KMS-11 (cell line): ENCODE measurements around the gene FAM13B.

ENCODE experiments used
- H2AFZ ChIP-seq: fragments of 200-600 bp; sonication (generic); 2 replicates; pipeline ENCODE4 v1.6.1; 2016; ENCODE audit warnings: antibody characterized with exemption, mixed run types, low read depth
- H3K27ac ChIP-seq: fragments of 200-600 bp; sonication (generic); 2 replicates; pipeline ENCODE4 v1.6.1; 2016; ENCODE audit warnings: mild to moderate bottlenecking, mixed run types
- H3K27me3 ChIP-seq: fragments of 200-600 bp; sonication (generic); 2 replicates; pipeline ENCODE4 v1.6.1; 2017; ENCODE audit warnings: mild to moderate bottlenecking, low read depth, mixed run types, moderate library complexity; ENCODE audit not compliant: insufficient read depth
- H3K36me3 ChIP-seq: fragments of 200-600 bp; sonication (generic); 2 replicates; pipeline ENCODE4 v1.6.1; 2017; ENCODE audit warnings: mild to moderate bottlenecking, mixed run types; ENCODE audit not compliant: insufficient read depth
- H3K4me1 ChIP-seq: fragments of 200-600 bp; sonication (generic); 2 replicates; pipeline ENCODE4 v1.6.1; 2016; ENCODE audit warnings: mild to moderate bottlenecking, low read depth, mixed run types; ENCODE audit not compliant: poor library complexity, severe bottlenecking
- H3K4me2 ChIP-seq: fragments of 200-600 bp; sonication (generic); 2 replicates; pipeline ENCODE4 v1.7.0; 2016; ENCODE audit warnings: mild to moderate bottlenecking, mixed run types
- H3K4me3 ChIP-seq: fragments of 200-600 bp; sonication (generic); IDR thresholded peaks from 2 replicates; pipeline ENCODE4 v1.6.1; 2017; ENCODE audit warnings: low read depth, low read length, mixed read lengths; ENCODE audit not compliant: insufficient read depth
- H3K79me2 ChIP-seq: fragments of 200-600 bp; sonication (generic); 2 replicates; pipeline ENCODE4 v1.6.1; 2016; ENCODE audit warnings: low read depth, mixed run types; ENCODE audit not compliant: insufficient read depth
- H3K9ac ChIP-seq: fragments of 200-600 bp; sonication (generic); 2 replicates; pipeline ENCODE4 v1.6.1; 2016; ENCODE audit warnings: mild to moderate bottlenecking, mixed run types
- H4K20me1 ChIP-seq: fragments of 200-600 bp; sonication (generic); 2 replicates; pipeline ENCODE4 v1.6.1; 2016; ENCODE audit warnings: mild to moderate bottlenecking, mixed run types; ENCODE audit not compliant: insufficient read depth
- TF ChIP-seq, protein P1 (sequence below): fragments of 200-600 bp; sonication (generic); conservative IDR thresholded peaks from 2 replicates; pipeline ENCODE4 v1.6.1; 2017; ENCODE audit warnings: low read depth, mild to moderate bottlenecking, antibody characterized with exemption, low read length, moderate library complexity, mixed read lengths

FAM13B gene

DNA sequence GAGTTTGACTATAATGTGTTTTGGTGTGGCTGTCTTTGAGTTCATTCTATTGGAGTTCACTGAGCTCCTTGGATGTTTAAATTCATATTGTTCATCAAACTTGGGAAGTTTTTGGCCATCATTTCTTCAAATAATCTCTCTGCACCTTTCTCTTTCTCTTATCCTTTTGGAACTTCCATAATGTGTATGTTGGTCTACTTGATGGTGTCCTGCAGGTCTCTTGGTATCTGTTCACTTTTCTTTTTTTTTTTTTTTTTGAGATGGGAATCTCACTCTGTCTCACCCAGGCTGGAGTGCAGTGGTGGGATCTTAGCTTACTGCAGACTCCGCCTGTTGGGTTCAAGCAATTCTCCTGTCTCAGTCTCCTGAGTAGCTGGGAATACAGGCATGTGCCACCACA is 116.0 kb downstream of the FAM13B start:
- Histone ChIP-seq H3K27me3 (no peaks in the 10 kb centered on the region), H3K4me1 (no peaks in the 10 kb centered on the region)
- TF ChIP-seq, protein P1, sequence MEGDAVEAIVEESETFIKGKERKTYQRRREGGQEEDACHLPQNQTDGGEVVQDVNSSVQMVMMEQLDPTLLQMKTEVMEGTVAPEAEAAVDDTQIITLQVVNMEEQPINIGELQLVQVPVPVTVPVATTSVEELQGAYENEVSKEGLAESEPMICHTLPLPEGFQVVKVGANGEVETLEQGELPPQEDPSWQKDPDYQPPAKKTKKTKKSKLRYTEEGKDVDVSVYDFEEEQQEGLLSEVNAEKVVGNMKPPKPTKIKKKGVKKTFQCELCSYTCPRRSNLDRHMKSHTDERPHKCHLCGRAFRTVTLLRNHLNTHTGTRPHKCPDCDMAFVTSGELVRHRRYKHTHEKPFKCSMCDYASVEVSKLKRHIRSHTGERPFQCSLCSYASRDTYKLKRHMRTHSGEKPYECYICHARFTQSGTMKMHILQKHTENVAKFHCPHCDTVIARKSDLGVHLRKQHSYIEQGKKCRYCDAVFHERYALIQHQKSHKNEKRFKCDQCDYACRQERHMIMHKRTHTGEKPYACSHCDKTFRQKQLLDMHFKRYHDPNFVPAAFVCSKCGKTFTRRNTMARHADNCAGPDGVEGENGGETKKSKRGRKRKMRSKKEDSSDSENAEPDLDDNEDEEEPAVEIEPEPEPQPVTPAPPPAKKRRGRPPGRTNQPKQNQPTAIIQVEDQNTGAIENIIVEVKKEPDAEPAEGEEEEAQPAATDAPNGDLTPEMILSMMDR = no peak

GRCh38 chr5:137914758-137915157 is 118.1 kb downstream of the FAM13B start:
- Histone ChIP-seq H3K9ac (no peak overlapping the region), H4K20me1 (no peaks in the 10 kb centered on the region), H3K4me2 (no peak overlapping the region), H2AFZ (no peak overlapping the region), H3K27ac (no peak overlapping the region), H3K27me3 (no peaks in the 10 kb centered on the region), H3K79me2 (no peaks in the 10 kb centered on the region), H3K36me3 (no peaks in the 10 kb centered on the region), H3K4me1 (no peaks in the 10 kb centered on the region), H3K4me3 (no peak overlapping the region)
- TF ChIP-seq, protein P1 = no peak

More for the DNA sequence above, 116.0 kb downstream of the FAM13B start:
- Histone ChIP-seq H3K4me3 (no peak overlapping the region), H3K27ac (no peak overlapping the region), H3K4me2 (no peak overlapping the region), H3K9ac (no peak overlapping the region), H4K20me1 (no peaks in the 10 kb centered on the region), H3K36me3 (no peaks in the 10 kb centered on the region), H3K79me2 (no peaks in the 10 kb centered on the region), H2AFZ (no peak overlapping the region)

GRCh38 chr5:137902408-137903133 is 130.3 kb downstream of the FAM13B start:
- Histone ChIP-seq H3K27me3 (no peaks in the 10 kb centered on the region), H3K9ac (no peak overlapping the region), H3K4me3 (no peak overlapping the region), H3K4me1 (no peaks in the 10 kb centered on the region), H2AFZ (no peak overlapping the region), H3K4me2 (no peak overlapping the region), H3K79me2 (no peaks in the 10 kb centered on the region), H3K36me3 (no peaks in the 10 kb centered on the region), H3K27ac (no peak overlapping the region), H4K20me1 (no peaks in the 10 kb centered on the region)
- TF ChIP-seq, protein P1 = no peak

DNA sequence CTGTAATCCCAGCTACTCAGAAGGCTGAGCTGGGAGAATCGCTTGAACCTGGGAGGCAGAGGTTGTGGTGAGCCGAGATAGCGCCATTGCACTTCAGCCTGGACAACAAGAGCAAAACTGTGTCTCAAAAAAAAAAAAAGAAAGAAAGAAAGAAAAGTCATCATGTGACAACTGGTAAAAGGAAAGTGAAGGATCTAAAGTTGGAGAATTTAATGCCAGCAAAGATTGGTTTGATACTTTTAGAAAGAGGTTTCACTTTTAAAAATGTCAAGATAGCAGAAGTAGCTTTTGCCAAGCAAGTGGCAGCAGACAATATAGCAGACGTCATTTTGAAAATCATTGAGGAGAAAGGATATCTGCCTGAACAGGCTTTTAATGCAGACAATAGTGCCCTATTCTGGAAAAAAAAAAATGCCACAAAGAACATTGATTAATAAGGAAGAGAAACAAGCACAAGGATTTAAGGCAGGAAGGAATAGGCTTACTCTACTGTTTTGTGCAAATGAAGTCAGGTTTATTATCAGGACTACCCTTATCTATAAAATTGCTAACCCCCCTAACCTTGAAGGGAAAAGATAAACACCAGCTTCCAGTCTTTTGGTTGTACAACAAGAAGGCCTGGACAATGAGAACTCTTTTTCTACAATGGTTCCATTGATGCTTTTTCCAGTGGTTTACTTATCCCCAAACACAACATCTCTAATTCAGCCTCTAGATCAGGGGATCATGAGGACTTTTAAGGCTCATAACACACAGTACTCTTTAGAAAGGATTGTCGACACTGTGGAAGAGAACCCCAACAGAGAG is 131.7 kb downstream of the FAM13B start:
- Histone ChIP-seq H3K79me2 (no peaks in the 10 kb centered on the region), H3K4me2 (no peak overlapping the region), H3K4me3 (no peak overlapping the region), H3K9ac (no peak overlapping the region), H2AFZ (no peak overlapping the region), H3K4me1 (no peaks in the 10 kb centered on the region), H3K27ac (no peak overlapping the region), H3K36me3 (no peaks in the 10 kb centered on the region), H3K27me3 (no peaks in the 10 kb centered on the region), H4K20me1 (no peaks in the 10 kb centered on the region)
- TF ChIP-seq, protein P1 = no peak
